GM19328 (cell line): ENCODE data around the gene FAM168A.

Experiments
- ATAC-seq: cut with Tn5 transposase; IDR thresholded peaks from one replicate; pipeline ENCODE4 v1.9.1; 2021; ENCODE audit warnings: mild to moderate bottlenecking, moderate library complexity; ENCODE audit not compliant: unreplicated experiment

FAM168A gene

GRCh38 chr11:73597956-73598718 is at the start of gene FAM168A:
TSS of gene FAM168A (minus strand) at chr11:73598112. CDS start at chr11:73468474, 129,638 bp downstream.
- ATAC-seq, result peak; percentile 96

GRCh38 chr11:73647459-73648100 is 49.7 kb upstream of the FAM168A start:
- ATAC-seq, result no peak

- no peak for ATAC-seq
Observed at GRCh38 chr11:73645972-73646631, 48.2 kb upstream of the FAM168A start, which contains the start of gene PLEKHB1. TSS of gene PLEKHB1 (plus strand) at chr11:73646581. CDS start at chr11:73646609, 28 bp downstream.

- no peak for ATAC-seq
Observed at GRCh38 chr11:73645121-73645969, 47.4 kb upstream of the FAM168A start.

GRCh38 chr11:73641668-73642067 is 43.8 kb upstream of the FAM168A start:
- no peak for ATAC-seq

- no peak for ATAC-seq
Observed at GRCh38 chr11:73640592-73640991, 42.7 kb upstream of the FAM168A start.

- no peak for ATAC-seq
Observed at GRCh38 chr11:73637012-73637411, 39.1 kb upstream of the FAM168A start.

- no peak for ATAC-seq
Observed at GRCh38 chr11:73636249-73636648, 38.3 kb upstream of the FAM168A start.

GRCh38 chr11:73635721-73636120 is 37.8 kb upstream of the FAM168A start:
- no peak for ATAC-seq

GRCh38 chr11:73633999-73634398 is 36.1 kb upstream of the FAM168A start:
- no peak for ATAC-seq

- ATAC-seq, result no peak
Observed at GRCh38 chr11:73632996-73633395, 35.1 kb upstream of the FAM168A start.

GRCh38 chr11:73629907-73630306 is 32.0 kb upstream of the FAM168A start:
- ATAC-seq, result no peak

- no peak for ATAC-seq
Observed at GRCh38 chr11:73625696-73626318, 27.9 kb upstream of the FAM168A start.

- ATAC-seq, result no peak
Observed at GRCh38 chr11:73623686-73624085, 25.8 kb upstream of the FAM168A start.

GRCh38 chr11:73622926-73623593 is 25.1 kb upstream of the FAM168A start:
- no peak for ATAC-seq

- ATAC-seq, result no peak
Observed at GRCh38 chr11:73614591-73614990, 16.7 kb upstream of the FAM168A start.

GRCh38 chr11:73612601-73613140 is 14.8 kb upstream of the FAM168A start:
- ATAC-seq, result no peak

GRCh38 chr11:73598719-73599379 is 937 bp upstream of the FAM168A start:
- ATAC-seq, result no peak

GRCh38 chr11:73597336-73597955 is 466 bp downstream of the FAM168A start:
- ATAC-seq, result no peak
